ENCODE data around the gene C10orf143.

C10orf143 gene

GRCh38 chr10:130072247-130072646 lies 38.4 kb downstream of the C10orf143 start:
- no peak overlapping the region for H3K4me3 ChIP-seq (ENCODE audit: control insufficient read depth, low read depth, low read length)
- no peak for DNase-seq (ENCODE audit: low read depth)
- no peak for TF ChIP-seq CTCF (IDR thresholded peaks at IDR 0.05; ENCODE audit: control insufficient read depth, insufficient read depth, low read depth, low read length, missing control alignments)

GRCh38 chr10:130067893-130068292 lies 42.7 kb downstream of the C10orf143 start:
- no peak for TF ChIP-seq CTCF (IDR thresholded peaks at IDR 0.05; ENCODE audit: control insufficient read depth, insufficient read depth, low read depth, low read length, missing control alignments)
- no peak overlapping the region for H3K4me3 ChIP-seq (ENCODE audit: control insufficient read depth, low read depth, low read length)
- no peak for DNase-seq (ENCODE audit: low read depth)

GRCh38 chr10:130066743-130067142 lies 43.9 kb downstream of the C10orf143 start:
- no peak for TF ChIP-seq CTCF (IDR thresholded peaks at IDR 0.05; ENCODE audit: control insufficient read depth, insufficient read depth, low read depth, low read length, missing control alignments)
- no peak overlapping the region for H3K4me3 ChIP-seq (ENCODE audit: control insufficient read depth, low read depth, low read length)
- no peak for DNase-seq (ENCODE audit: low read depth)

- no peak for TF ChIP-seq CTCF (IDR thresholded peaks at IDR 0.05; ENCODE audit: control insufficient read depth, insufficient read depth, low read depth, low read length, missing control alignments)
- no peak for DNase-seq (ENCODE audit: low read depth)
- no peak overlapping the region for H3K4me3 ChIP-seq (ENCODE audit: control insufficient read depth, low read depth, low read length)
These were observed 45.4 kb downstream of the C10orf143 start for GRCh38 chr10:130065251-130065650.

- no peak for TF ChIP-seq CTCF (IDR thresholded peaks at IDR 0.05; ENCODE audit: control insufficient read depth, insufficient read depth, low read depth, low read length, missing control alignments)
- no peak for DNase-seq (ENCODE audit: low read depth)
- H3K4me3 ChIP-seq (ENCODE audit: control insufficient read depth, low read depth, low read length): no peak overlapping the region
These were observed 45.8 kb downstream of the C10orf143 start for GRCh38 chr10:130064783-130065182.

GRCh38 chr10:130062976-130063375 lies 47.7 kb downstream of the C10orf143 start:
- TF ChIP-seq CTCF (IDR thresholded peaks at IDR 0.05; ENCODE audit: control insufficient read depth, insufficient read depth, low read depth, low read length, missing control alignments): no peak
- DNase-seq (ENCODE audit: low read depth): no peak
- H3K4me3 ChIP-seq (ENCODE audit: control insufficient read depth, low read depth, low read length): no peak overlapping the region

- H3K4me3 ChIP-seq (ENCODE audit: control insufficient read depth, low read depth, low read length): no peak overlapping the region
- no peak for TF ChIP-seq CTCF (IDR thresholded peaks at IDR 0.05; ENCODE audit: control insufficient read depth, insufficient read depth, low read depth, low read length, missing control alignments)
- no peak for DNase-seq (ENCODE audit: low read depth)
These were observed 48.4 kb downstream of the C10orf143 start for GRCh38 chr10:130062201-130062600.

All from AG09309 (cell line).